Measurements from ENCODE around the gene EIF5. TPM values are rescaled to one million over a fixed set of nuclear protein-coding genes. Genes with fewer than 3 reads are reported as not detected.

Gene EIF5
- total RNA-seq, 1 experiment from 2014 or later, result 356 TPM

DNA sequence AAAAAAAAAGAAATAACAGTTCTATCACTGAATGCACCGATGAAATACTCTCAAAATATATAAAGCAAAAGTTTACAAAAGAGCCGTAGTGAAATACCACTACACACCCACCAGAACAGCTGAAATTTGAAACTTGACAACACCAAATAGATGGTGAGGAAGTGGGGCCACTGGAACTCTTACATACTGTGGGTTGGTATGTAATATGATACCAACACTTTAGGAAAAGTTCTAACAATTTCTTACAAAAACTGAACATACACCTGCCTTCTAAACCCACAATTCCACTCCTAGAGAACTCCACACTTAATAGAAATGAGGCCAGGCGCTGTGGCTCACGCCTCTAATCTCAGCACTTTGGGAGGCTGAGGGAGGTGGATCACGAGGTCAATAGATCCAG, 14.1 kb downstream of the EIF5 start:
- Histone ChIP-seq H3K9me3 (ENCODE audit: control insufficient read depth, low read depth, low read length) (no peaks in the 10 kb centered on the region), H2AFZ (ENCODE audit: low read length) (no peak overlapping the region), H4K5ac (ENCODE audit: insufficient read length, low read depth, low read length) (no peak overlapping the region), H2AK5ac (ENCODE audit: insufficient read length, low read length) (no peak overlapping the region), H3K4me1 (ENCODE audit: insufficient read depth, low read length) (peaks cover 5% of the 10 kb centered on the region; the same call in 1 of the 2 replicates), H2BK12ac (ENCODE audit: insufficient read length, low read depth, low read length) (no peak overlapping the region), H3K23ac (ENCODE audit: insufficient read length, low read depth, low read length) (no peak overlapping the region), H4K91ac (ENCODE audit: insufficient read length, low read depth, low read length) (no peak overlapping the region), H3K4me2 (ENCODE audit: insufficient read depth, insufficient read length, low read length) (no peak overlapping the region), H2BK120ac (ENCODE audit: low read depth, low read length, poor library complexity, severe bottlenecking) (no peak overlapping the region), H2BK5ac (ENCODE audit: insufficient read length, low read length) (no peak overlapping the region), H3K79me1 (ENCODE audit: insufficient read depth, low read depth, low read length, poor library complexity, severe bottlenecking) (no peaks in the 10 kb centered on the region), H3K23me2 (ENCODE audit: insufficient read length, low read depth, low read length, poor library complexity, severe bottlenecking) (no peaks in the 10 kb centered on the region), H3K4ac (ENCODE audit: low read depth, low read length) (no peak overlapping the region), H3K14ac (ENCODE audit: insufficient read depth, low read length) (no peak overlapping the region), H3K27ac (ENCODE audit: insufficient read length, low read depth, low read length) (no peak overlapping the region), H3K27me3 (ENCODE audit: insufficient read depth, low read length) (no peaks in the 10 kb centered on the region), H4K20me1 (ENCODE audit: control insufficient read depth, insufficient read depth, insufficient read length) (peaks cover 3% of the 10 kb centered on the region), H3K9ac (ENCODE audit: extremely low read depth, insufficient read length, low read length) (no peak overlapping the region), H3T11ph (ENCODE audit: low read length) (no peak overlapping the region), H3K18ac (ENCODE audit: insufficient read length, low read depth, low read length) (no peak overlapping the region), H3K56ac (ENCODE audit: insufficient read length, low read depth, low read length) (no peak overlapping the region), H4K8ac (replicated peaks; ENCODE audit: insufficient read length, low read depth, low read length) (no peak overlapping the region), H3K79me2 (ENCODE audit: insufficient read depth, low read length) (no peaks in the 10 kb centered on the region), H2BK15ac (ENCODE audit: low read depth, low read length) (no peak overlapping the region), H2BK20ac (ENCODE audit: low read depth, low read length, poor library complexity, severe bottlenecking) (no peak overlapping the region)
- Mint-ChIP-seq H3K27me3 (ENCODE audit: low read depth) (no peaks in the 10 kb centered on the region; the same call in 1 of the 2 replicates), H3K27ac (no peak overlapping the region), H3K4me3 (no peak overlapping the region), H3K36me3 (ENCODE audit: insufficient read depth in 1 of 3, low read depth in 3 of 3) (peaks cover 4 to 20% (median 18%) of the 10 kb centered on the region in 3 experiments; a peak in 6 of 7 replicates), H3K4me1 (peaks cover 15 to 19% of the 10 kb centered on the region in 2 experiments), H3K9me3 (no peaks in the 10 kb centered on the region; a peak in 1 of 5 replicates)
- TF ChIP-seq, protein P1, sequence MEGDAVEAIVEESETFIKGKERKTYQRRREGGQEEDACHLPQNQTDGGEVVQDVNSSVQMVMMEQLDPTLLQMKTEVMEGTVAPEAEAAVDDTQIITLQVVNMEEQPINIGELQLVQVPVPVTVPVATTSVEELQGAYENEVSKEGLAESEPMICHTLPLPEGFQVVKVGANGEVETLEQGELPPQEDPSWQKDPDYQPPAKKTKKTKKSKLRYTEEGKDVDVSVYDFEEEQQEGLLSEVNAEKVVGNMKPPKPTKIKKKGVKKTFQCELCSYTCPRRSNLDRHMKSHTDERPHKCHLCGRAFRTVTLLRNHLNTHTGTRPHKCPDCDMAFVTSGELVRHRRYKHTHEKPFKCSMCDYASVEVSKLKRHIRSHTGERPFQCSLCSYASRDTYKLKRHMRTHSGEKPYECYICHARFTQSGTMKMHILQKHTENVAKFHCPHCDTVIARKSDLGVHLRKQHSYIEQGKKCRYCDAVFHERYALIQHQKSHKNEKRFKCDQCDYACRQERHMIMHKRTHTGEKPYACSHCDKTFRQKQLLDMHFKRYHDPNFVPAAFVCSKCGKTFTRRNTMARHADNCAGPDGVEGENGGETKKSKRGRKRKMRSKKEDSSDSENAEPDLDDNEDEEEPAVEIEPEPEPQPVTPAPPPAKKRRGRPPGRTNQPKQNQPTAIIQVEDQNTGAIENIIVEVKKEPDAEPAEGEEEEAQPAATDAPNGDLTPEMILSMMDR (conservative IDR thresholded peaks at IDR 0.05), result no peak
- no peak for DNase-seq
- WGBS (ENCODE audit: extremely low coverage, insufficient read length, low lambda C conversion rate), result no CpG with 5 or more reads among the region's 5 CpGs

All from H9 (cell line).